Stimulated activated naive CD8-positive, alpha-beta T cell treated with anti-CD3 and anti-CD28 coated beads, Interleukin-15, Interleukin-2, amounts not matched to agents 100 ng/mL and 50 ng/mL, for 24 hours (primary cell): ENCODE measurements around the gene ARMH3.
A peak's percentile ranks its signal among the peaks of the same experiment; 100 is the strongest.
"Not testable (repeated sequence)": the region's sequence is repeated elsewhere in the genome, so short reads cannot be mapped to it uniquely, and the experiment has no call there.

Source experiments
- H3K27ac Mint-ChIP-seq: one replicate; pipeline ENCODE4 v1.8.0; 2021; ENCODE audit warnings: mild to moderate bottlenecking, mixed read lengths
- H3K27me3 Mint-ChIP-seq: one replicate; pipeline ENCODE4 v1.8.0; 2021; ENCODE audit warnings: mixed read lengths
- H3K36me3 Mint-ChIP-seq: one replicate; pipeline ENCODE4 v1.8.0; 2021; ENCODE audit warnings: low read depth, mixed read lengths
- H3K4me1 Mint-ChIP-seq: one replicate; pipeline ENCODE4 v1.8.0; 2021; ENCODE audit warnings: low read depth, mixed read lengths
- H3K4me3 Mint-ChIP-seq: one replicate; pipeline ENCODE4 v1.8.0; 2021; ENCODE audit warnings: mild to moderate bottlenecking, mixed read lengths
- H3K9me3 Mint-ChIP-seq: one replicate; pipeline ENCODE4 v1.8.0; 2021; ENCODE audit warnings: mixed read lengths

ARMH3 gene

DNA sequence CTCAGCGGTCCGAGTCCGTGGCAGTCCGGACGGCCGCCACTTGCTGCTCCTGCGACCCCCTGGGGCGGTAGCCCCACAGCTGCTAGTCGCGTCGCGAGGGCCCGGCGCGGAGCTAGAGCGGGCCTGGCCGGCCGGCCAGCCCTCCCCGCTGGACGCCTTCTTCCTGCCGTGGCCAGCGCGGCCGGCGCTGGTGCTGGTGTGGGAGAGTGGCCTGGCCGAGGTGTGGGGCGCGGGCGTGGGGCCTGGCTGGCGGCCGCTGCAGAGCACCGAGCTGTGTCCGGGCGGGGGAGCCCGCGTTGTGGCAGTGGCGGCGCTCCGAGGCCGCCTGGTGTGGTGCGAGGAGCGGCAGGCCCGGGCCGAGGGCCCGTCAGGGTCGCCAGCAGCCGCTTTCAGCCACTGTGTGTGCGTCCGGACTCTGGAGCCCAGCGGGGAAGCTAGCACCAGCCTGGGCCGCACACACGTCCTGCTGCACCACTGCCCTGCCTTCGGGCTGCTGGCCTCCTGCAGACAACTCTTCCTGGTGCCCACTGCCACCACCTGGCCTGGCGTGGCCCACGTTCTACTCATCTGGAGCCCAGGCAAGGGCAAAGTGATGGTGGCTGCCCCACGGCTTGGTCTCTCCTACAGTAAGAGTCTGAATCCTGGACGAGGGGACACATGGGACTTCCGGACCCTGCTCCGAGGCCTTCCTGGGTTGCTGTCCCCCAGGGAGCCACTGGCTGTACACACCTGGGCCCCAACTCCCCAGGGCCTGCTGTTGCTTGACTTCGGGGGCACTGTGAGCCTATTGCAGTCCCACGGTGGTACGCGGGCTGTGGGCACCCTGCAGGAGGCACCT lies 9.8 kb upstream of the ARMH3 start:
- H3K4me3 Mint-ChIP-seq: peak overlapping the region; percentile 89
- H3K27me3 Mint-ChIP-seq: no peaks in the 10 kb centered on the region
- peak overlapping the region; percentile 88 for H3K27ac Mint-ChIP-seq
- peaks cover 6% of the 10 kb centered on the region for H3K36me3 Mint-ChIP-seq
- H3K9me3 Mint-ChIP-seq: no peaks in the 10 kb centered on the region
- H3K4me1 Mint-ChIP-seq: peaks cover 16% of the 10 kb centered on the region

DNA sequence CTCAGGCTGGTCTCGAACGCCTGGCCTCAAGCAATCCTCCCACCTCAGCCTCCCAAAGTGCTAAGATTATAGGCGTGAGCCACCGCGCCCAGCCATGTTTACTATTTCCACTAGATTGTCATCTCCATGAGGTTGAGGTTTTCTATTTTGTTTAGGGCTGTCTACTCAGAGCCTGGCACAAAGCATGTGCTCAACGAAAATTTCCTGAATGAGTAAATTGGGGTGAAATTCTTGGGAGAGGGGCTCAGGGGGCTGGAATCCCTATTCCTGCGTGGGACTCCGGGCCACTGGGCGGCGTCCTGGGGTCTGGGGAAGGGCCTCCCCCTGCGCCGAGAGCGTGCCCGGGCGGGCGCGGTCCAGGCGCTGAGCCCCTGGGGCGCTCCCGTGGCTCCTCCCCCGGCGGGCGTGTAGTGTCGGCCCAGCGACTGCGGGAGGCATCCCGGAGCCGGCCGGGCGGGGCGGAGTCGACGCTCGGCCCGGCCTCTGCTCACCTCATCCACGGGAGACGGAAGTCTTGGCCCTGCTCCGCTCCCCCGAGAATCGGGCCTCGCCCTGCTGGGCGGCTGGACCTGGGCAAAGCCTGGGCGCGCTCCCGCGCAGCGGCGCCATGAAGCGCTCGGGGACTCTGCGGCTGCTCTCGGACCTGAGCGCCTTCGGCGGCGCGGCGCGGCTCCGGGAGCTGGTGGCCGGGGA lies 9.0 kb upstream of the ARMH3 start, which contains the start of gene HPS6:
Gene HPS6 (plus strand): TSS at position 482 of the 693 bp plus-strand sequence. CDS start 126 bp downstream, at position 608.
- Mint-ChIP-seq H3K27me3 (no peaks in the 10 kb centered on the region), H3K36me3 (peaks cover 6% of the 10 kb centered on the region), H3K27ac (peak within 1 kb of the TSS; percentile 88), H3K9me3 (no peaks in the 10 kb centered on the region), H3K4me3 (peak within 1 kb of the TSS; percentile 89), H3K4me1 (peaks cover 16% of the 10 kb centered on the region)

- no peaks in the 10 kb centered on the region for H3K27me3 Mint-ChIP-seq
- peak overlapping the region; percentile 88 for H3K27ac Mint-ChIP-seq
- H3K36me3 Mint-ChIP-seq: peaks cover 6% of the 10 kb centered on the region
- H3K4me1 Mint-ChIP-seq: peaks cover 16% of the 10 kb centered on the region
- peak overlapping the region; percentile 89 for H3K4me3 Mint-ChIP-seq
- no peaks in the 10 kb centered on the region for H3K9me3 Mint-ChIP-seq
Measured at GRCh38 chr10:102064503-102064867, 8.5 kb upstream of the ARMH3 start.

GRCh38 chr10:102059987-102060386 lies 4.0 kb upstream of the ARMH3 start:
- Mint-ChIP-seq H3K4me3 (no peak overlapping the region), H3K36me3 (no peaks in the 10 kb centered on the region), H3K4me1 (peaks cover 20% of the 10 kb centered on the region), H3K27ac (no peak overlapping the region), H3K9me3 (no peaks in the 10 kb centered on the region), H3K27me3 (no peaks in the 10 kb centered on the region)

GRCh38 chr10:102054881-102055646 lies 909 bp downstream of the ARMH3 start:
- H3K27me3 Mint-ChIP-seq, H3K9me3 Mint-ChIP-seq, H3K36me3 Mint-ChIP-seq: not testable (repeated sequence)
- Mint-ChIP-seq H3K27ac (peak overlapping the region; percentile 93), H3K4me3 (peak overlapping the region; percentile 97), H3K4me1 (peaks cover 46% of the 10 kb centered on the region)

GRCh38 chr10:102046095-102046494 lies 9.9 kb downstream of the ARMH3 start:
- Mint-ChIP-seq H3K4me1 (peaks cover 14% of the 10 kb centered on the region), H3K36me3 (peaks cover 4% of the 10 kb centered on the region), H3K9me3 (no peaks in the 10 kb centered on the region), H3K27me3 (no peaks in the 10 kb centered on the region), H3K27ac (no peak overlapping the region), H3K4me3 (no peak overlapping the region)

- peaks cover 13% of the 10 kb centered on the region for H3K4me1 Mint-ChIP-seq
- no peak overlapping the region for H3K4me3 Mint-ChIP-seq
- no peaks in the 10 kb centered on the region for H3K9me3 Mint-ChIP-seq
- H3K27ac Mint-ChIP-seq: no peak overlapping the region
- H3K36me3 Mint-ChIP-seq: peaks cover 4% of the 10 kb centered on the region
- no peaks in the 10 kb centered on the region for H3K27me3 Mint-ChIP-seq
Measured at GRCh38 chr10:102045292-102045691, 10.7 kb downstream of the ARMH3 start.

- Mint-ChIP-seq H3K27ac (no peak overlapping the region), H3K4me3 (no peak overlapping the region), H3K36me3 (peaks cover 29% of the 10 kb centered on the region), H3K27me3 (no peaks in the 10 kb centered on the region), H3K4me1 (no peaks in the 10 kb centered on the region), H3K9me3 (no peaks in the 10 kb centered on the region)
Measured at GRCh38 chr10:102040305-102041050, 15.5 kb downstream of the ARMH3 start.

DNA sequence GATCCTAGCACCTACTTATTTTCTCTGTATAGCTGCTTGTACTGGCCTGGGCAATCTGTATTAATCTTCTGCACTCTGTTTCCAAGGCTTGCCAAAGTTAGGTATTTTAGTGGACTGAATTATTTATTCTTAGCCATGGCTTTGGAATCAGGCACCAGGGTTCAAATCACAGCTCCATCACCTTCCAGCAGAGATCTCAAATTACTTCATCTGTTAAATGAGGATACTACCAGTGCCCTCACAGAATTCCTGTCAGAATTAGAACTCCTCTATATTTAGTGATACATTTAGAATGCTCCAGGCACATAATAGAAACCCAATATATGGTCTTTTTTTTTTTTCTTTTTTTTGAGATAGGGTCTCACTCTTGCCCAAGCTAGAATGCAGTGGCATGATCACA lies 17.6 kb downstream of the ARMH3 start:
- Mint-ChIP-seq H3K36me3 (peaks cover 32% of the 10 kb centered on the region), H3K27me3 (no peaks in the 10 kb centered on the region), H3K27ac (no peak overlapping the region), H3K9me3 (no peaks in the 10 kb centered on the region), H3K4me1 (no peaks in the 10 kb centered on the region), H3K4me3 (no peak overlapping the region)

- H3K4me1 Mint-ChIP-seq, H3K4me3 Mint-ChIP-seq, H3K27me3 Mint-ChIP-seq, H3K9me3 Mint-ChIP-seq, H3K27ac Mint-ChIP-seq: not testable (repeated sequence)
- peaks cover 49% of the 10 kb centered on the region for H3K36me3 Mint-ChIP-seq
Measured at GRCh38 chr10:102035807-102036206, 20.2 kb downstream of the ARMH3 start.

- no peak overlapping the region for H3K4me3 Mint-ChIP-seq
- no peaks in the 10 kb centered on the region for H3K27me3 Mint-ChIP-seq
- no peaks in the 10 kb centered on the region for H3K4me1 Mint-ChIP-seq
- no peak overlapping the region for H3K27ac Mint-ChIP-seq
- H3K36me3 Mint-ChIP-seq: peaks cover 45% of the 10 kb centered on the region
- H3K9me3 Mint-ChIP-seq: no peaks in the 10 kb centered on the region
Measured at GRCh38 chr10:102033787-102034186, 22.2 kb downstream of the ARMH3 start.

DNA sequence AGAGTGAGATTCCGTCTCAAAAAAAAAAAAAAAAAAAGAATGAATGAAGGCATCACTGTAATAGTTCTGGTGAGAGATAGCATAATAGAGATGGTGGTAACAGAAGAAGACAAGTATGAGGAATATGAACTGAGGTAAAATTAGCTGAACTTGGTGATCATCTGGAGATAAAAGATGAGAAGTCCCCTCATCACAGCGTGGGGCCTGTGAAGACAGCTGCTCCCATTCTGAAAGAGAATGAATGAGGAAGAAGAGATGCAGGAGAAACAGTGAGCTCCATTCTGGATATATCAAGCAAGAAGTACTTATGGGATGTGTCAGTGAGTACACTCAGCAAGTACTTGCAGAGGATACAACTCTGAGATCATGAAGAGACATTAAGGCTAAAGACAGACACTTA lies 28.7 kb downstream of the ARMH3 start:
- Mint-ChIP-seq H3K36me3 (peaks cover 45% of the 10 kb centered on the region), H3K27ac (no peak overlapping the region), H3K4me3 (no peak overlapping the region), H3K27me3 (no peaks in the 10 kb centered on the region), H3K4me1 (no peaks in the 10 kb centered on the region), H3K9me3 (no peaks in the 10 kb centered on the region)

DNA sequence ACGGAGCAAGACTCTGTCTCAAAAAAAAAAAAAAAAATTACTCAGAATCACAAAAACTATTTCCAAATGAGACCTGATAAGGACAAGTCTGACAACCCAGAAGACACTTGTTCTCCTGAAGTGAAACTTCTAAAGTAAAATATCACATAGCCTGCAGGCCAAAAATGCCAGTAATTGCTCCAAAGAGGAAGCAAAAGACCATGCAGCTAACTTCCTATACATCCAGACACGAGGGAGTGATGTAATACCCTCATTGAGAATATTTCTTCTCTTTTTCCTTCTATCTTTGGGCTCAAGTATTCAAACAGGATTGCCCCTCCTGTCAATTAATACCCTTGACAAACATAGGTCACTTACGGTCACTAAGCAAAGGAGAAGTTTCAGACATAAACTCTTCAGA lies 31.2 kb downstream of the ARMH3 start:
- H3K27ac Mint-ChIP-seq: no peak overlapping the region
- no peaks in the 10 kb centered on the region for H3K27me3 Mint-ChIP-seq
- no peaks in the 10 kb centered on the region for H3K9me3 Mint-ChIP-seq
- H3K4me3 Mint-ChIP-seq: no peak overlapping the region
- peaks cover 36% of the 10 kb centered on the region for H3K36me3 Mint-ChIP-seq
- no peaks in the 10 kb centered on the region for H3K4me1 Mint-ChIP-seq

- Mint-ChIP-seq H3K9me3 (no peaks in the 10 kb centered on the region), H3K4me3 (no peak overlapping the region), H3K36me3 (peaks cover 35% of the 10 kb centered on the region), H3K4me1 (no peaks in the 10 kb centered on the region), H3K27ac (no peak overlapping the region), H3K27me3 (no peaks in the 10 kb centered on the region)
Measured at GRCh38 chr10:102020938-102021337, 35.0 kb downstream of the ARMH3 start.
